ENCODE data around the gene NR2F2.
A peak's percentile ranks its signal among the peaks of the same experiment; 100 is the strongest.

The NR2F2 gene

DNA sequence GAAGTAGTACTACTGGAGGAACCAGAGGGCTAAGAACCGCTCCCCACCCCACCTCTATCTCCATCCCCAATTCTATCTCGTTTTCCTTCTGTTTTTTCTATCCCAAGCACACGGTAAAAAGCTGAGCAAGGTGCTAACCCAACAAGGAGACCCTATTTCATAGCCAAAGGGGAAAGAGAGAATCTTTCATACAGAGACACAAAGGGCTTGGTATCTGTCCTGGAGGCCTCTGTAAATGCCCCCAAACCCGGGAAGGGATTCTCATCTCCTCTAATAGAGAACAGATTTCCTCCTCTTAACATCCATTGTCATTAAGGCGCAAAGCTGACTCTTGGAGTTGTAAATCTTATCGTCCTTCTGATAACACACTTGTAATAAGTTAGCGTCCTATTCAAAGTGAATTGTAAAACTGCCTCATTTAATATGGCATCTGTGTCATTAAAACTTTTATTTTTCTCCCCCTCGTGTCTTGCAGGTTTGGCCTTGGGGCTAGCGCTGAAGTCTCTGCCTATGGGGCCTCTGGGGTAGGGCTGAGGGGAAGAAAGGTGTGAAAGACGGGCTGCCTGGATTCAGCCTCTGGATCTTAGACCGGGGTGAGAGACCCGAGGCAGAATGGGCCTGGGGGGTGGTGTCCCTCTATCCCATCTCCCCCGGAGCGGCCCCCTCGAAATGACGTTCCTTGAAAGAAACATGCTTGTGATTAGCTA, 12.1 kb downstream of the NR2F2 start:
- DNase-seq (ENCODE audit: low spot score): peak; percentile 16

DNA sequence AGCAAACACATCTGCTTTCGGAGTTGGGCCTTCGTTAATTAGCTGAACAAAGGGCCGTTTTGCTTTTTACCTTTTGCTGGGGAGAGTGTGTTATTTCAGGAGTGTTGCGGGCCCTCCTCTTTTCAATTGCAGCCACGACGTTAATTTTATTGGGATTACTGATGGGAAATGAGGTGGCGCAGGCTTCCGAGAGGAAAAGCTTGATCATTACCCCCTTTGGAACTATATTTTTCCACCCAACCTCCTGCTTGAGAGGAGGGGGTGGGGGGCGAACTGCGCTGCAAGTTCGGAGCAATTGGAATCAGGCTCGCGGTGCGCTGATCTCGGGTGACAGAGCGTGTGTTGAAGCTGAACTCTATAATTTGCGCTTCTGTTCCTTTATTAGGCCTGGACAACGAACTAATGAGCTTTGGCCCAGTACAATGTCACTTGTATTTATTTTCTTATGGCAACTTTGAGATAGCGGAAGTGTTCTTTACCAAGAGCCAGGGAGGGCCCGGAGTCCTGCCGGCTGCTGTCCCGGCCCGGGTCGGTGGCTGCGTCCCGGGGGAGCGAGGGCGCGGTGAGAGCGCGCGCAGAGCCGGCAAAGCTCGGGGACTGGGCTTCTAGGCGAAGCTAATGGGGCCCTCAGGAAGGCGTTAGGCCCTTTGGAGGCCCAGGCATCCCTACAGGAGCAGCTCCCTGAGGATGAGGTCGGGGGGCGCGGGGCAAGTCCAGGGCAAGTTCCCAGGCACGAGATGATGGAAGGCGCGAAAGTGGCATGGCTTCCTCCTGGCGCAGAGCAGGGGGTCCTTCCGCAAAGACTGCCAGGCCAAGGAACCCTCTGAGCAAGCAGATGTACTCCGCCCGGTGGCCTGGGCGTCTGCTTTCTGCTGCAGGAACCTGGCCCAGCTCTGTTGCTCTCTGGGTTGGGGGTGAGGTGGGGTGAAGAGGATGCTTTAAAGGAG, 12.9 kb downstream of the NR2F2 start:
- peak; percentile 17 for DNase-seq (ENCODE audit: low spot score)

DNA sequence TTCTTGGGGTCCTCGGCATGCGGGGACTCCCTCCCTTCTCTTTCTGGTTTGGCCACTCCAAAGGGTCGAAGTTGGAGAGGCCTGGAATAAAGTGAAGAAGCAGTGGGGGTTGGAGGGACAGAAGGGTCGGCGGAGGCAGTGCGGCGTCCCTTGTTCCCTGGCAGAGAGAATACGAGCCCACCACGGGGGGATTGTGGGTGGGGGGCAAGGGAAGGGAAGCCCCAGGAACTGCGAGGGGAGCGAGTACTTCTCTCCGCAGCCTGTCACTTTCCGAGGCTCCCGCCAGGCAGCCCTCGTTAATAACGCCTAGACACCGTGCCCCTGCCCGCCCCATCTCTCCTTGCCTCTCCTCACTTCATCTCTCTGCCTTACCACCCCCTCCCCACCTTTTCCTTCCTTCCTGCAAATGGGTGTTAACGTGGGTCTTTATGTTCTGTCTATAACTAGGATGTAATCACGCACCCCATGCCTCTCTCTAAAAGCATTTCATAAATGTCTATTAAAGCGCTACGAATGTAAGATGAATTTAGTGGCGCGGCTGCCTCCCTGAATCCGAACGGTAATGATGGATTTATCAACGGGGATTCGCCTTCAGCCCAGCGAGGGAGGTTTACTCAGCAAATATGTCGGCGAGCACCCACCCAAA, 13.7 kb downstream of the NR2F2 start:
- DNase-seq (ENCODE audit: low spot score): peak; percentile 4

DNA sequence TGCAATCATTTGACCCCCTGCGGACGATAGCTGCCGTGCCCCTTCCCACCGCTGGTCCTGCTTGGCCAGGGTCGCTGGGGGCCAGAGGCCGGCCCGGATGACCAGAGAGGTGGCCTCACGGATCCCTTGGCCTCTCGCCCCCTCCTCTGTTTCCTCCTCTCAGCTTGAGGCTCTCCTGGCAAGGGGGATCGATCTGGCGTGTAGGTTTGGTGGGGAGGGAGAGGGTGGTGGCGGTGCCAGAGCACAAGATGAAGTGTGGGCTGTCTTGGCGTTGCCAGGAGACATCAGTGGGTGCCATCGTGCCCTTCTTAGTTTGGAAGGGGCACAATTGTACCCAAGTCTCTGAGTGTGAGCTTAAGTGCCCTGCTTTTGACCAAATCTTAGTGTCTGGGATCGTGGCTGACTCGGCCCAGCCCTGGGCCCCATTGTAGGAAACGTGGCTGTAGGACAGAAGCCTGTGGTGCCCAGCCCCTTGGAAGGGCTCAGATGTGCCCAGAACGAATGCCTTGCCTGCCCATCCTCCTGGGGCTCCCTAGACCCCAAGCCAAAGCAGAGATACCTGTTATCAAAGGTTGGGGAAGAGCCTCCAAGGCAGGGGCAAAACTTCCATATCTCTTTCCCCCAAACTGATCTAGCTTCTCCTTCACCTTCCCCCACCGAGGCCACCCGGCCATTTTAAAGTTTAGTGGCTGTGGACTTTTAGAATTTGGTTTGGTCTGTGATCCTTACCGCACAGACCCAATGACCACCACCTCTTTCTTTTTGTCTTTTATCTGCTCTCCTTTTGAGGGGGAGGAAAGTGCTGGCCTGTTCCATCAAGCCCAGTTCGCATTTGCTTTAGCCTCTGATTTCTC, 14.4 kb downstream of the NR2F2 start:
- peak; percentile 22 for DNase-seq (ENCODE audit: low spot score)

DNA sequence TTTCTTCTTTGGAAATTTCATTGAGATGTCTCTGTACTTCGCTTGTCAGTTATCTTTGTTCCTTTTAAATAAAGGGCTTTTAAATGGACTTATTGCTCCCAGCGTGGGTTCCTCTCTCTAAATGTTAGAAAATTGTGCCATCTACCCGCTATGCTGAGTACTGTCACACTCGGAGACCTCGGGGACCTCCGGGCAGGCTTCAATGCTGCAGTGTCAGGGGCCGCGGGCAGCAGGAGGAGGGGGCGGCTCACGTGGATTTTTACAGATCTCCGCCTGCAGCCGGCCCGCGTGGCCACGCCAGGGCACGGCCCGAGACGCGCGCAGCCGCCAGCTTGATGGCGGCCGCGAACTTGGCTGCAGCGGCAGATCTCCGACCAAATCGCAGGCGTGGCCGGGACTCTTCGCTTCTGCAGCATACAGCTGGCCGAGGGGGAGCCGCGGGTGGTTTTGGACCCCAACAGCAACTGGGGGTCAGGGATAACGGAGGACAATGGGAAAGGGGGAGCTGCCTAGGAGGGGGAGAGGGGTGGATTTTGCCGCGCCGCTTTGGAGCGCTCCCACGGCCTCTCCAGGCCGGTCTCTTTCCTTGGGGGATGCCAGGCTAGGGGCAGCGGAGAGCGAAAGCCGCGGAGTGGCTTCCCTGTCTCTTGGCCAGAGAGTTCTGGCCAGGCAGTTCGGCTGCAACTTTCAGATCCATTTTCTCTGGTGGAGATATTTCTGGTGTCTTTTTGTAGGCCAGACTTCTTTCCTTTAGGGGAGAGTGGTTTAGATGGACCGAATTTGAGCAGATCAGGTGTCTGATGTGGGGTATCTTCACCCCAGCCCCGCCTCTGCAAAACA, 15.3 kb downstream of the NR2F2 start:
- DNase-seq (ENCODE audit: low spot score): peak; percentile 84

DNA sequence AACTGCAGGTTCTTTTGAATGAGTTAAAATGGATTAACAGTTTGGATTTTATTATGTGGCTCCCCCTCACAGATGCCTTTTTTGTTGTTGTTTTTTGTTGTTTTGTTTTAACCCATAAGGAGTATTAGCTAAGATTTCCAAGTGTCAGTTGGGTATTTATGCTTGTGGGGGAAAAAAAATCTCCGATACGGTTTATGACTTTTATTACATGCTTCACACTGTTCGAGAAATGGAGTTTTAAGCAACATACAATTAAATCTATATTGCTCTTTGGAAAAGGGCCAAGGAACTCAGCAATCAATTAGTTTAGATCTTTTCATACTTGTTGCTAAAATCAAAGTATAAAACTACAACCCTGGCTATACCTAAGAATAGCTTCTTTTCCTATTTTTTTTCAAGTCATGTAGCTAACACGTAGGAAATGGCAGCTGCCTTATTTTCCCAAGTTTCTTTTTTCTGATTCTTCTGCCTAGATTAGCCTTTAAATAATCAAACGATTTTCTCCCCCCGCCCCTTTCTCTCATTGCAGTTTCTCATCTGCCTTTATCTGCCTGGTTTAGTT, 16.0 kb downstream of the NR2F2 start:
- peak; percentile 29 for DNase-seq (ENCODE audit: low spot score)

DNA sequence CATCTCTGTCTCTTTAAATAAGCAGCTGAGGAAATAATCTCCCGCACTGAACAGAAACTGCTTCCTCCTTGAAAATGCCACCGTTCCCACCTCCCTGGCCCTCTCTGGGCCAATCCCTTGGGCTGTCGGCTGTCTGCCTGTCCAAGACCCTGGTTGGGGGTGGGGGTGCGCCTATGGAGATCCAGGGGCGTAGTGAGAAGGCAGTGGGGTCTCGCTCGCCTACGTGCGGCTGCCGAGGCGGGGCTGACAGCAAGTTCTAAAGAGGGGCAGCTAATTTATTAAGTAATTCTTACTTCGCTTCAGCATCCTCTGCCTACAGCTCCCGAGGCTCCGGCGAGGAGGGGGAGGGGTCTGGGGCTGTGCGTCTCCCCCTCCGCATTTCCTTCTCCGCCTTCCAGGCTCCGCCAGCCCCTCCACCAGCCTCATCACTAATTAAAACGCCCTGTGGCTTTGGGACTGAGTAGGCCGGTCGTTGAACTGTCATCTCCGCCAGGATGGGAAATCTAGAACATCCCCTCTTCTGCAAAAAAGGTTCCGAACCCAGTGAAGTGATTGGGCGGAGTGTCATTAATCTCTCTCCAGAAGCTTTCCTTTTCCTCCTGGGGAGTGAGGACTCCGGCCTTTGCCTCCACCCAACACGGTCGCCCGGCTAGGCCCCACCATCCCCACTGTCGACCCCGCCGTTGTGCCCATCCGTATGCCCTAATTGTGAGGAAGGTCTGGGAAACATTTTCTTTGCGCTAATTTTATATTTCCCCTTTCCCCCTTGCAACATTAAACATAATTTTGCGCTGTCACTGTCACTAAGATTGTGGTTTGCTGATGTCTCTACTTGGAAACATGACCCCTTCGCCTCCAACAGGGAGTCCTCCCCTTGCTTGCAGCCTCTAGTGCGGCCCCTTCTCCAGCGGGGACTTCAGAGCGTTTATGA, 16.9 kb downstream of the NR2F2 start:
- DNase-seq (ENCODE audit: low spot score): peak; percentile 75

DNA sequence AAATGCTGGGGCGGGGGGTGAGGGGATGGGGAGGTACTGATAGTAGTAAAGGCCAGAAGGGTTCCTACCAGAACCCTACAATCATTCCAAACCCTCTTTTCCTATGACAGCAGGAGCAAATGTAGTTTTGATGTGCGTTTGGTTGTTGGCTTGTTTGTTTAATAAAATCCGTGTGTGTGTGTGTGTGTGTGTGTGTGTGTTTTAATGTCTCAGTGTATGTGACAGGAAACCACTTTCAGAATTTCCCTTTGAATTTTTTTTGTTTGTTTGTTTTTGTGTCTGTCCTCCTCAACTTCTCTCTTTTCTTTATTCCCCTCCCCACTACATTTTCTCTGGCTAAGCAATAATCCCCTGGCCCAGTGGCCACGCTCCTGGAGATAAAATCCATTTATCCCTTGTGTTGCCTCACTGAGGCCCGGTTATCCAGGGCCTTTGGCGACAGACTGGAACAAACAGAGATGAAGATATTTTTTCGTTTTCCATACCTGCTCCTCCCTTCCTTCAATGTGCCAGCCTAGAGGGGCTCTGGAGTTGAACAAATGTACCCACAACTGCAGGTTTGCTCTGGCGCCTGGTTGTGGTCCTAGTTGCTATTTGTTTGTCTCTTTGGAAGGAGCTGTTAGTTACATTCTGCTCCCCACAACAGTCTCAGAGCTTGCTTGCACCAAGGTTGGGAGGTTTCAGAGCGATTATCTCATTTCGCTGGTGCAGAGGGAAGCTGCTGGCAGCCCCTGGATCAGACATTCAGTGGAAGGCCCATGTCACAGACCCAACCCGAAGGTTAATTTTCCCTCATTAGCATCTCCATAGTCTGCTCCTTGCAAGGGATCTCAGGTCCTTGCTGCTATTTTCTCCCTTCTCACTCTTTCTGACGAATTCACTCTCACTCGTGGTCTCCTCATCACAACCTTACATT, 17.9 kb downstream of the NR2F2 start:
- DNase-seq (ENCODE audit: low spot score): peak; percentile 18

DNA sequence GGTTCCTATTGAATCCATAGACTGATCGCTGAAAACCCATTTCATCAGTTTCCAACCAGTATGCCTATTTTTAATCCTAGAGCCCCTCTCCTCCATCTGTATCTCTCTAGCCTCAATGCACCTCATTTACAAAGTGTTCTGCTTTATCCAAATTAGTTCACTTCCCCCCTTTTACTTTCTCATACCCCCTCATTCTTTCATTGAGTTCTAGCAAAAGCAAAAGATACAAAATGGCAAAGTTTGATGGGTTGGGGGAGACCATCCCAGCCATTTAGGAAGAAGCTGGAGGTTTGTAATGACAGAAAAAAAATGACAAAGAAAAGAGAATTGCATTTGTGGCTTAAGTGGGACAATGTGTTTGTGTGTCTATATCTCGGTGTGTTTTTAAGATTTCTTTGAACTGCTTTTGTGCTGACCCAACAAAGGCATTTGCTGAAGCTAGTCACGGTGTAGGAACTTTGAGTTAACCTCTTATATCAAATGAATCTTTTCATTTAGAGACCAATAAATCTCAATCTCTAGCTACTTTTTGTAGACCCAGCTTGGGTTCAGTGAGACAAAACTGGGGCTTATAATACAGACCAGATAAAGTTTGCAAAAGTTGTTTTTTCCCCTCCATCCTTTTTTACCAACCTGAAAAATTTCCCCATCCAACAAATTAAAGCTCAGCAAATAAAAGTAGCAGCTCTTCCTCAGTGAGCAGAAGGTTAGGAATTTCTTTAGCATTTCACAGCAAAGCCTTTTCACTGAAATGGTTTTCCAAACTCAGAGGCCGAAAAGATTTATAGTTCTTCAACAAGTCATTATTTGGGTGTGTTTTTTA, 18.7 kb downstream of the NR2F2 start:
- peak; percentile 17 for DNase-seq (ENCODE audit: low spot score)

DNA sequence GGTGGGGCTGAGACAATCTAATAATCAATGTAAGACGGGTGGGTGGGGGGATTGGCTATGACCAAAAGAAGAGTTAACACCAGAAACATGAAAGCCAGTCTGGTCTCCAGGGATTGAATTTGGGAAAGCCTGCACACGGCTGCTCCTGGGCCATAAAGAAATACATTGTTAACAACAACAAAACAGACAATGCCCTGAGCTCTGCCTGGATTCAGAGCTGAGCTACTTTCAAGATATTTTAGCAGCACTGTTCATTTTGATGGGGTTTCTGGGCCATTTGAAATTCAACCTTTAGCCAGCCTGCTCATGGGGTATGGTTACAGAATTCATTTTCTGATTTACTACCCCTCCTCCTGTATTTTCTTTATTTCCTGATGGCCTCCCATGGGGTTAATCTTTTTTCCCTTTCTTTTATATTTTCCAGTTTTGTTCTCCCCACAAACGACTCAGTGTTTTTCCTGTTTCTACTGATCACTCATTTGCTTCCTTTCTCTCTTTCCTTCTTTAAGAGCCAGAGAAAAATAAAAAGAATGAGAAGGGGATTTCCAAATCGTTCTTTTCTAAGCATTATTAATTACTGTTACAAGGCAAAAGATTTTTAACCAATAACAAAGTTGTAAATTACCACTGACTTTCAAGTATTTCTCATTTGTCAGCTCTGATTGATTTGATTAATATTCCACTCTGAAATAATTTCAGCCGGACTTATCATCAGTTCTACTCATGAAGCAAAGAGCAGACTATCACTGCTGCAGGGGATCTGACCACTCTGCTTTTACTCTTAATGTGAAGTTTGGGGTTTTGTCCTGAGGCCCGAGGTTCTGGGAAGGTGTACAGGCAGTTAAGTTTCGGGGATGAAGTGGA, 19.6 kb downstream of the NR2F2 start:
- peak; percentile 15 for DNase-seq (ENCODE audit: low spot score)

DNA sequence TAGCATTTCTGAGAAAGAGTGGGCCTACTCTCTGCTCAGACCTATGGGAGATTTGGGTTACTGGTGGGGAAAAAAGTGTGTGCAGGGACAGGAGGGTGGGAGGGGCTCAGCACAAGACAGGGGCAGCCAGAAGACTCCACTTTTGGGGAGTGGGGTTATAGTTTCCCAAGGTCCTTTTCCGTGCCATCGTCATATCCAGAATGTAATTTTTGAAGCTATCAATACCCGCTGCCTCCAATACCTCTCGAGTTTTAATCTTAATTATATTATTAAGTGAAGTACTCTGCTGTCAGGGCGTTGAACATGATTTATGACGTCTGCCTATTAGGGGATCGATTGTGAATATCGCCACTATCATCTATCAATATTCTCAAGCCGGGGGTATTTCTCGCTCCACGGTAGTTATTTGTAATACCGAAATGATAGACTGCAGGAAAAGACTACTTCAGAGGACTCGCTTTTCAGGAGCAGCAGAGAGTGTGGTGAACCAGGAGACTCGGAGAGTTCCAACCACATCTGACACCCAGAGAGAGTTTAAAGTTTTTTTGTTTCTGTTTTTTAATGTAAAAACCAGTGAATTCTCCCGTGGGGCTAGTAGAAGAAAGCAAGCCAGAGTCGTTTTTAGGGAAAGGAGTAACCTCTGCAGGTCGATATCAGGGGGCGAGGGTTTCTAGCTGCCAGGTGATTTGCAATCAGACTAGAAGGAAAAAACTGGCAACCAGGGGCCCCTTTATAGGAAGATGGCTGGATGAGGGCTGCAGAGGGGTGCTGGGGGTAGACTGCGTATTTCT, 20.6 kb downstream of the NR2F2 start:
- no peak for DNase-seq (ENCODE audit: low spot score)

DNA sequence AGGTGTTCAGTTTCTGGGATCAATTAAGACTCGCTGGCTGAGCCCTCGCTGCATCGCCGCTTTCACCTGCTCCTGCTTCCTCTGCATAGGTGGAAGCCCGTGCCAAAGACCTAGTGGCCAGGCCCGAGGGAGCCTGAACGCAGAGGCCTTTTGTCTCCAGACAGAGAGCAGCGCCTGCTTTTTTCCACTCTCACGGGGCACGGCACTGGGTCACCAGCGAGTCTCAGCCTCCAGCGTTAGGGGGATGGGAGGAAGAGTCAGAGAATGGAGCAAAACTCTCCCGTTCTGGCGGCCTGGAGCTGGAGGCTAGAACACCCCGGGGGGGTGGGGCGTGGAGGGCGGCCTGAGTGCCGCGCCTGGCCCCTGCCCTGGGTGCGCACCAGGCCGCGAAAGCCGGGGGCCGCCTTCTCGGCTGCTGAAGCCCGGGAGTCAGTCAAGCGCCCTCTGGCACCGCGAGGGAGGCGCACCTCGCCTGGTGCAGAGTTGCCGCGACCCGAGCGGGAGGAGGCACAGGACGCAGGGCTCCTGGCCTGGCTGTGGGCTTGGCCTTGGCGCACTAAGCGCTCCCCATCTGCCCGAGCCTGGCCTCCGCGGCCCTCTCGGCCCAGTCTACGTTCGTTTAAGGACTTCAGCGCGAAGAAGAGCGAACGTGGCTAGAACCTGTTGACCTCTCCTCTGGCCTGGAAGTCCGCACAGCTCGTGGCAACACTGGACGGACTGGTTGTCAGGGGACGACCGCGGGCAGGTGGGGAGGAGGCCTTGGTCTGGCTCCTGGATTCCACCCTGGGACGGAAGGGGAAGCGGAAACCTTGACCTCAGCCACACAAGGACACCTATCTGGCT, 21.5 kb downstream of the NR2F2 start:
- DNase-seq (ENCODE audit: low spot score): peak; percentile 68

DNA sequence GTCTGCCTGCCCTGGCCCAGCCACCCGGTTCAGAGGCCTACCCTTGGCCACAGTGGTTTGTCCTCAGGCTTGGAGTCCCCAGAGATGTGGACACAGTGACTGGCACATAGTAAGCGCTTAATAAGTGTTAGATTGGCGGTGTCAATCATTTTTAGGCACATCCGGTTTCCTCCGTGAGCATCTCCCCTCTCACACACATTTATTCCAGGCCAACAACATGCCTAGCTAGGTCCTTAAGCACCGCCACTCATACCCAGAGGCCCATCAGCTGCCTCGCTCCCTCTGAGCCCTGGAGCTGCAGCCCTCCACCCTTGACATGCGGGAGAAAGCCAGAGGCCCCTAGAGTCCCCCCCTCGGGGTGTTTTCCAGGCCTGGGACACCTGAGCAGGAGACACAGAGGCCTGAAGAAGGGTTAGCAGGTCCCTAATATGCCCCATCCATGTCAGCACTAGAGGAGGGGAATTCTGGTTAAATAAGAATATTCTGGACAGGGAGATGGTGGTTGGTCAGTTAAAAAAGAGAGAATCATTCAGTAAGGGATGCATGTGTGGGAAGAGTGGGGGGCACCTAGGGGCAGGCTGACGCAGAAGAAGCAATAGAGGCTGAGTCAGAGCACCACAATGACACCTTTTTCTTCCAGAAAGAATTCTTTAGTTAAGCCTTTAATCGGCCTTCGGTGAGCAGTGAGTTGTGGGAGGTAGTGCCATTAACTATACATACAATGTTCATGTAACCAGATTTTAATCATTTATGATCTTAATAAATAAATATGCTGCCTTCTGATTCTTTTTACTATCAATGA, 22.3 kb downstream of the NR2F2 start:
- peak; percentile 62 for DNase-seq (ENCODE audit: low spot score)

DNA sequence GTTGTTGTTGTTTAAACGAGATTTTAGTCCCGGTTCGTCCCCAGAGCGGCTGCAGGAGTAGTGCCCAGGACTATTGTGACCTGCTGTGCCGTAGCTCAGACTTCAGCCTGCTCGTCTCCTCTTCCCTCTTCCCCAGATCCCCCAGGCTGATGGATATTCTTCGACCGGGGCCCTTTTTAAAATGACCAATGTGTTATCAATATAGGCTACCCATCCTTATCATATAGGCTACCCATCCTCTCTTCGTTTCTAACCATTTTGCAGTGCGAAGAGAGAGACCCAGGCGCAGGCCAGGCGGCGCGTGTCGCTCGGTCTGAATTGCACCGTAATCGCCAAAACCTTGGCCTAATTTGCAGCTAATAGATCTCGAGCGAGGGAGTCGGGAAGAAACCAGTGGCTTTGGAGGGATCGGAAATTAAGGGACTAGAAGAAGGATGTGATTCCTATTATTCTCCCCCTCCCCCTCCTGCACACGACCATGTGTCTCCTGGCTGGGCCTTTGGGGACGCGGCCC, 23.0 kb downstream of the NR2F2 start:
- DNase-seq (ENCODE audit: low spot score): no peak
